Body of pancreas (tissue), 4 donors: ENCODE data around the gene BCR.

ENCODE experiments used
- CTCF ChIP-seq, 7 experiments: fragments of 450-650 bp in 4 of 7; fragments of 200-600 bp in 3 of 7; sonication (generic) in 3 of 7; IDR thresholded peaks; one replicate each; pipeline ENCODE4 v1.5.1; 2016 to 2019; ENCODE audit warnings: antibody characterized with exemption in 7 of 7
- POLR2A ChIP-seq, 3 donors: fragments of 450-650 bp; IDR thresholded peaks; one replicate each; pipeline ENCODE4 v1.6.1; 2016; ENCODE audit warnings: antibody characterized with exemption in 3 of 3, mild to moderate bottlenecking in 2 of 3

- TF ChIP-seq CTCF (IDR thresholded peaks at IDR 0.05) (no peak), POLR2A (IDR thresholded peaks at IDR 0.05) (no peak)
These were observed 105.4 kb downstream of the BCR start for GRCh38 chr22:23285734-23286133.
